Omental fat pad (tissue), 4 donors: ENCODE data around the gene TTC33. TPM values are rescaled to one million over a fixed set of nuclear protein-coding genes. Genes with fewer than 3 reads are reported as not detected.

ENCODE experiments used
- ATAC-seq: fragments of 150-250 bp; one replicate; pipeline ENCODE4 v1.9.1; 2016; ENCODE audit warnings: mild to moderate bottlenecking, moderate library complexity; ENCODE audit not compliant: low FRiP score
- DNase-seq: peaks from one replicate; pipeline ENCODE4 v3.0.0-alpha.2; 2019; ENCODE audit warnings: low spot score
- total RNA-seq, 4 donors: library from RNA; depleted of rRNA; stranded (reverse); fragments of >200 nt; gene quantifications; one replicate each; pipeline ENCODE4 v1.1.0, GENCODE V29; 2016
- TF ChIP-seq, protein P1 (sequence below), 3 donors: fragments of 450-650 bp; IDR thresholded peaks; one replicate each; pipeline ENCODE4 v1.5.1; 2016 to 2017; ENCODE audit warnings: antibody characterized with exemption in 3 of 3, mild to moderate bottlenecking in 3 of 3, moderate library complexity in 2 of 3

The TTC33 gene
- total RNA-seq, 4 donors from 2014 or later: 8.3 to 15.4 (median 9.3) TPM

DNA sequence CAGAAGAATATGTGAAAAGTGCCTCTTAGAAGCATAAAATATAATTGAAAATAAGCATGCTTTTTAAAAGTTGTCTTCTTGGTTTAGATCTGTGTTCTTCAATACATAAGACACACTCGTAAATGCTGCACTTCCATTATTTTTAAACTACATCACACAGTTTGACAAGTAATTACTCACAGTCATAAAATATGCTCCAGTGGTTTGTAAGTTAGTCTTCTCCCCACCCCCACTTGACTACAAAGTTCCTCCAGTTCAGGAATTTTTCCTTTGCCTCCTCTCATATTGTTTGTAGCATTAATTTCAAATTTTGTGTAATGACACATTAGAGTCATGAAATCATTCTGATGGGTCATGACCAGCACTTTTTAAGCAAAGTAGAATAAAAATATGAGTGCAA is 136.3 kb downstream of the TTC33 start:
- TF ChIP-seq, protein P1, sequence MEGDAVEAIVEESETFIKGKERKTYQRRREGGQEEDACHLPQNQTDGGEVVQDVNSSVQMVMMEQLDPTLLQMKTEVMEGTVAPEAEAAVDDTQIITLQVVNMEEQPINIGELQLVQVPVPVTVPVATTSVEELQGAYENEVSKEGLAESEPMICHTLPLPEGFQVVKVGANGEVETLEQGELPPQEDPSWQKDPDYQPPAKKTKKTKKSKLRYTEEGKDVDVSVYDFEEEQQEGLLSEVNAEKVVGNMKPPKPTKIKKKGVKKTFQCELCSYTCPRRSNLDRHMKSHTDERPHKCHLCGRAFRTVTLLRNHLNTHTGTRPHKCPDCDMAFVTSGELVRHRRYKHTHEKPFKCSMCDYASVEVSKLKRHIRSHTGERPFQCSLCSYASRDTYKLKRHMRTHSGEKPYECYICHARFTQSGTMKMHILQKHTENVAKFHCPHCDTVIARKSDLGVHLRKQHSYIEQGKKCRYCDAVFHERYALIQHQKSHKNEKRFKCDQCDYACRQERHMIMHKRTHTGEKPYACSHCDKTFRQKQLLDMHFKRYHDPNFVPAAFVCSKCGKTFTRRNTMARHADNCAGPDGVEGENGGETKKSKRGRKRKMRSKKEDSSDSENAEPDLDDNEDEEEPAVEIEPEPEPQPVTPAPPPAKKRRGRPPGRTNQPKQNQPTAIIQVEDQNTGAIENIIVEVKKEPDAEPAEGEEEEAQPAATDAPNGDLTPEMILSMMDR (IDR thresholded peaks at IDR 0.05): no peak

DNA sequence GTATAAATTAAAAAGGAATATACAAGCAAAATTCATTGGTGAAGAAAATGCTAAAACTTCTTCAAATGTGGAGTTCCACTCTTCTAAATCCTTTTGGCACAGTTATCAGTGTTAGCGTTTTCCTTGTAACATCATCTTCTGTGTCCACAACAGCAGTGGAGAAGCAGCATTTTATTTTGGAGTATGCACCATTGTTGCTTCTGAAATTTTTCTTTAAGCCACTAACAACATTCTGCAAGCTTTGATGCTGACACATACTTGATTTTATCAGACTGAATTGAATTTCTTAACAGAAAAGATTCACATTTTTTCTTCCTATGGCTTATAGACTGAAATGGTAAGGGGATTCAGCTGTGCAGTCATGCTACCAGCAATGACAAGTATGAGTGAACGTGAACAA is 136.8 kb downstream of the TTC33 start:
- DNase-seq (no peak), ATAC-seq (no peak)
- TF ChIP-seq, protein P1 (IDR thresholded peaks at IDR 0.05): no peak

More for the DNA sequence above, 136.3 kb downstream of the TTC33 start:
- no peak for ATAC-seq
- no peak for DNase-seq

GRCh38 chr5:40616781-40617180 is 139.0 kb downstream of the TTC33 start:
- ATAC-seq (no peak), DNase-seq (no peak)
- TF ChIP-seq, protein P1 (IDR thresholded peaks at IDR 0.05): no peak

DNA sequence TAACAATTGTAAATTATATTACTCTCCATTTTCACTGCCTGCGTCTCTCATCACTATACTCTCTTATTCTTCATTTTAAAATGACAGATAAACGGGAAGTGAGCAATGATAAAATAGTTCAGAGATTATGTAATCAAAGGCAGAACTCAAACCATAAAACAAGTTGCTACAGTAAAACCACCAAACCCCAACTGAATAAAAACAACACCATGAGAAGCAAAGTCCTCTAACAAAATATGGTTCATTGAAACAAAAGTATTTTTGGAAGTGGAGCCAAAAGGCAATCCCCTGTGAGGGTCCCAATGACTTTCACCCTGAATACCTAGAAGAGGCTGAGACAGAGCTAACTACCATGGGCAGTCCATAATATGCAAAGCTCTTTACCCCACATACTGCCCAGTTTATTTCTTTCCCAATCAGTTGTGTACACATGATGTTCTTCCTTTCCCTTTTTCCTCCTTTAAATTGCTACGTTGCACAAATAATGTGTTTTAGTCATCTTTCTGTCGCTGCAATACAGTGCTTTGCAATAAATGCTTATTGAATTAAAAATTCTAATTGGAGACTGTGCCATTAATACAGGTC is 140.1 kb downstream of the TTC33 start:
- ATAC-seq (no peak), DNase-seq (no peak)
- TF ChIP-seq, protein P1 (IDR thresholded peaks at IDR 0.05): no peak

DNA sequence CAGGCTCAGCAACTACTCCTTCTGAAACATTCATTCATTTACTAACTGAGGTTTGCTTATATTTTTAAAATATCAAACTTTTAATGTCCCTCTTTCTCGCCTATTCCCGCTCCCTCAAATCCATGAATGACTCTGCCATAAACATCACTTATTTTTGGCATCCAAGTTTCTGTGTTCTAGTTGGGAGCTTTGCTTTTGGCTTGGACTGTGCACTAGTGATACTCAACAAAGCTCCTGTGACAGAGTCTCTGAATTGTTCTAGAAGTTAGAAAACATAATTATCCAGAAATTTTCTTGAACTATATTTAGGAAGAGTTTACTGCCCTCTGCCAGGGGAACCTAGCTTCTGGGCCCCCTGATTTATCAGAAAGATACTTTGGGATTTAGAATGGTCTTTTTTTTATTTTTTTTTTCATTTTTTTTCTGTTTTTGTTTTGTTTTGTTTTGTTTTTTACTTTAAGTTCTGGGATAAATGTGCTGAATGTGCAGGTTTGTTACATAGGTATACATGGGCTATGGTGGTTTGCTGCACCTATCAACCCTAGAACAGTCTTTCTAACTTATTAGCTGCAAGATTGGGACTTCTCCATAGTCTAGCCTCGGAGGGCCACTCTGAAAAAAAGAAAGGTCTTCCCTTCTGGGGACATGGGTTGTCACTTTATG is 140.7 kb downstream of the TTC33 start:
- no peak for ATAC-seq
- no peak for DNase-seq
- TF ChIP-seq, protein P1 (IDR thresholded peaks at IDR 0.05): no peak

- no peak for ATAC-seq
- TF ChIP-seq, protein P1 (IDR thresholded peaks at IDR 0.05): no peak
- DNase-seq: no peak
These were observed 141.3 kb downstream of the TTC33 start for GRCh38 chr5:40614466-40614865.

DNA sequence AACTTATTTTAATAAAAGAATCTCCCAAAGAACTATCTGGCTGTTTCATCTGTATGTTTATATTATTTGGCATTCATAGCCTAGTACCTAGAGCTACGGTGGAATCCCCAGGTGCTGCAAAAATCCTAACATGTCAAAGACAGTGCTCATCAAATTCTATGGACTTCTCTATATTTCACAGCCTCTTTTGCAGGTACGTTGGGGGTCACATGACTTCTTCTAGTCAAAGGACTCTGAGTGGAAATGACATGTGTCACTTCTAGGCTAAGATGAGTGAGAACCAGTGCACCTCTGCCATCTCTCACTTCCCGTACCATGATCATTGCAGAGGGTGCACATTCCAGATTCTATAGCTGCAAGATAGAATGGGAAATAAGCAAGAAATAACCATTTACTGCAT is 148.6 kb downstream of the TTC33 start:
- TF ChIP-seq, protein P1 (IDR thresholded peaks at IDR 0.05): no peak
- no peak for ATAC-seq
- DNase-seq: no peak
